Measurements from ENCODE around the gene ROBO1.
"Not testable (repeated sequence)": the region's sequence is repeated elsewhere in the genome, so short reads cannot be mapped to it uniquely, and the experiment has no call there.

Gene ROBO1

DNA sequence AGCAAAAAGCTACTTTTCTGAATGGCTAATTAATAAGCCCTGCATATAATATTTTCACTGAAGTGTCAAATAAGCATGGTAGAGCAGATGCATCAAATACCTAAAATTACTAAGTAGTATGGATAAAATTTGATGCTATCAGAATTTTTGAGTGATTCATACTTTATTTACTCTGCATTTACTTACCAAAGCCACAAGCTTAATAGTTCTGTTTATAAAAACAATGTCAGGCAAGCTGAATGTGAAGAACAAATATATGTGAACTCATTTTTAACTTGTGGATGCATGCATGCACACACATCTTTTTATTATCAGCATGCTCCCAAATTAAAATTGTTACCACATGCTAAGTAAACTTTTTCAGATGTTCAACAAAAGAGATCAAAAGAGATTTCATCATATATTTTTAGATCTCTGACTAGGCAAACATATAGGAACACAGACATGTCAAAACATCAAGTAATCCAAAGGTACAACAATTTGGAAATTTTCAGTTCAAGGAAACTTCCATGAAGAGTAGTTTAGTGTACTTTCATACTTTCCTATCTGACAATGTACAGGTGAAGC is 969.4 kb downstream of the ROBO1 start:
- DNase-seq (ENCODE audit: low read depth): no peak

DNA sequence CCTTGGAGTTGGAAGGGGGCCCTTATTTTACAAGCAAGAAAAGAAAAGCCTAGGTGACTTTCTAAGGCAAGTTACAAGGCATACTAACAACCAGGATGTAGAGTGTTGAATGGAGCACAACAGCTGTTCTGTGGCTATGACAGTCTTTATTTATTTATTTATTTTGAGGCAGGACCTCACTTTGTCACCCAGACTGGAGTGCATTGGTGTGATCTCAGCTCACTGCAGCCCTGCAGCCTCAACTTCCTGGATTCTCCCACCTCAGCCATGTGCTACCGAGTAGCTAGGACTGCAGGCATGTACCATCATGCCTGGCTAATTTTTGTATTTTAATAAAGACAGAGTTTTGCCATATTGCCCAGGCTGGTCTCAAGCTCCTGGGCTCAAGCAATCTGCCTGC is 973.4 kb downstream of the ROBO1 start:
- DNase-seq (ENCODE audit: low read depth): no peak

- no peak for DNase-seq (ENCODE audit: low read depth)
Observed at GRCh38 chr3:78792733-78793132, 975.1 kb downstream of the ROBO1 start.

- no peak for DNase-seq (ENCODE audit: low read depth)
Observed at GRCh38 chr3:78792212-78792611, 975.6 kb downstream of the ROBO1 start.

DNA sequence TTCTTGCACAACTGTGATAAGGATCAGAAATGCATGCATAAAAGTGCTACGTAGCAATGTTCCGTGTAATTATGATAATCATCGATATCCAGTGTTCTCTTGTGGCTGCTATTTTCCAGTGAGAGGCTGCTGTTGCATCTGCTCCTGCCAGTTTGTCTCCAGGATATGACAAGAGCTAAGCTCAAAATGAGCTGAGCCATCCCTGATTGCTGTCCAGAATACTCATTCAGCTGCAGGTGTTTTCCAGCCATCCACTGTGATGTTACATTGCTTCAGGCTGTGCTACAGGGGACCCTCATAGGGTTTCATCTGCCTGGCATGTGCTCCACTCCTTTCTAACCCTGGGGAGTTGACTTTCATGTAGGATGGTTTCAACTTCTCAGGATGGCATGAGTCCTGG is 976.0 kb downstream of the ROBO1 start:
- DNase-seq (ENCODE audit: low read depth): no peak

- DNase-seq (ENCODE audit: low read depth): no peak
Observed at GRCh38 chr3:78788839-78789238, 979.0 kb downstream of the ROBO1 start.

DNA sequence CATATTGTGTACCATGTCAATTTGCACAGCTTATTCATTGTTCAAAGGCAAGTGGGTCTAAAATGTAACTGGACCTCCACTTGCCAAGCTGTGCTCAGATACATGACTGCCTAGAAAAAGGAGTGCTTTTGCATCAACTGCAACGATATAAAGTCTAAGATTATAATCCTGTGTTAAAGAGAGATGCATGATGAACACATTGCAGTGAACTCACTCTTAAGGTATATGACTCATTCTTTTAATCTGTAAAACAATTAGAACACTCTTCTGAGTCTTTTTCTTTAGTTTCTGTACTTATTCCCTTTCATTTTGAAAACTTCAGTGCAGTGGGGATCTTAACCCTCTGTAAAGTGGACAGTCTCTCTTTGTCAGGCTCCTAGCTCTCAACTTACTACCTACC is 982.8 kb downstream of the ROBO1 start:
- DNase-seq (ENCODE audit: low read depth): no peak

- no peak for DNase-seq (ENCODE audit: low read depth)
Observed at GRCh38 chr3:78781351-78781750, 986.4 kb downstream of the ROBO1 start.

- no peak for DNase-seq (ENCODE audit: low read depth)
Observed at GRCh38 chr3:78765671-78766485, 1001.9 kb downstream of the ROBO1 start.

GRCh38 chr3:78764634-78765033 is 1003.2 kb downstream of the ROBO1 start:
- no peak for DNase-seq (ENCODE audit: low read depth)

DNA sequence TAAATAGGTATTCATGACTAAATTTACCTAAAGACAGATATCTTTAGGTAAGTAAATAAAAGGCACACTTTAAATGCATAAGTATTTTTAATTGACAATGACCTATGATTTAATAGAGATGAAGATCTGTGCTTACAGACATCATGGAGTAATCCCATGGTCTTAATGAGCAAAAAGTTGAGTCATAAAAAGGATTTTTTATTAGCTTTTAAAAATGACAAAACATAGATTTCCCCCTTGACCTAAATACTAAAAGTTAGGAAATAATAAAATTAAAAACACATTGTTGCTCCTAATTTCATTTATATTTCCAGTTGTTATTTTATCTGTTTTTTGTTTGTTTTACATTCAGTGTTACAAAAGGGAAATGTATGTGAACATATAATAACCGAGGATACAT is 1005.7 kb downstream of the ROBO1 start:
- DNase-seq (ENCODE audit: low read depth): no peak

- DNase-seq (ENCODE audit: low read depth): no peak
Observed at GRCh38 chr3:78761126-78761525, 1006.7 kb downstream of the ROBO1 start.

DNA sequence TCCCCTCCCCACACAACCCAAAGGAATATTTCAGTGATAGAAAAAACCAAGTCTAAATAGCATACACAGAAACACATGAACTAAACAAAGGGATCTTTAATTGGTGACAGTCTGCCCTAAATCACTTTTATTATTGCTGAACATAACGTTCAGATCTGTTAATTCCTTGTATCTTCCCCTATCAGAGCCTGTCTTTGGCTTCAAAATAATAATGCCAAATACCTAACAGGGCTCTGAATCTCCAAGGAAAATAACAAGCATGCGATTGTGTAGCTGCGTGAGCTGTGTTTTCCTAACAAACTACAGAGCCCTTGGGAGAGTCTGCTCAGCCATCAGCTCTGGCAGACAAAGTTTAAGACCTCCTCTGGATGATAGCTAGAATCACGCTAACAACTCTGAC is 1010.1 kb downstream of the ROBO1 start:
- no peak for DNase-seq (ENCODE audit: low read depth)

GRCh38 chr3:78754066-78754743 is 1013.6 kb downstream of the ROBO1 start:
- no peak for DNase-seq (ENCODE audit: low read depth)

DNA sequence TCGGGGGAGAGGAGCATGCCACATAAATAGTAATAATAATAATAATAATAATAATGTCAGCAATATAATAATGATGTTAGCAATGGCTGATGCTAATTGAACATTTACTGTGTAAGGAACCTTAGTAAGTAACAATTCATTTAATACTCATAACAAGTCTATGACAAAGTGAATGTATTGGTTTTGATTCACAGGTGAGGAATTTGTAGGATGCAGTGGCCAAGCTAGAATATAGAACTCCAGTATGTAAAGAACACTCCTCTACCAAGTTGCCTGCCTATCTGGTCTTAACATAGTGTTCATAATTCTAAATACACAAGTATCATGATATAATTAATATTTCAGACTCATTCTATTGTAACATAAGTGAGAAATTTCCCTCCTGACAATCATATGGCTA is 1016.5 kb downstream of the ROBO1 start:
- DNase-seq (ENCODE audit: low read depth): no peak

DNA sequence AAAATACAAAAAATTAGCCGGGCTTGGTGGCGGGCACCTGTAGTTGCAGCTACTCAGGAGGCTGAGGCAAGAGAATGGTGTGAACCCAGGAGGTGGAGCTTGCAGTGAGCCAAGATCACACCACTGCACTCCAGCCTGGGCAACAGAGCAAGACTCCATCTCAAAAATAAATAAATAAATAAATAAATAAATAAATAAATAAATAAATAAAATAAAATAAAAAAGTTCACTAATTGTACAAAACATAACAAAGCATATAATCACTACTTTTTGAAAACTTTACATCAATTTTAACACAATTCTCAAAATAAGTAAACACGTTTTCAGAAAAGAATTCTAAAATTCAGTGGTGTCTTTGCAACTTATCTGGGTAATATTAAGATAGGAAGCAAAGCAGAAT is 1017.5 kb downstream of the ROBO1 start:
- DNase-seq (ENCODE audit: low read depth): not testable (repeated sequence)

- no peak for DNase-seq (ENCODE audit: low read depth)
Observed at GRCh38 chr3:78749056-78749455, 1018.7 kb downstream of the ROBO1 start.

DNA sequence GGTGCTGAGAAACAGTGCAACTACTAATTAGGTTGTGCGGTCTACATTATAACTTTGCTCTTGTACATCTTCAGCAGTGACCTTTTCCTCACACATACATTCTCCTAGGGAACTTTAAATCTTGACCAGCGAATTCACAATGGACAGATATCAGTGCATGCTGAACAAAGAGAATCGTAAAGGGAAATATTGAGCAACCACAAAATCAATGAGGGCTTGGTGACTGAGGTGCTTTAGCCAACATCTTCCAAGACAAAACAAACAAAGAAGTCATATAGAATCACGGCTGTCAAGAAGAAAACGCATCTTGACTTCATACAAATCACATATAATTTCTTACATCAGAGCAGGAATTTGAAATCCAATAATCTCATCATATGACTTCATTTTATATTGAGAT is 1022.0 kb downstream of the ROBO1 start:
- no peak for DNase-seq (ENCODE audit: low read depth)

DNA sequence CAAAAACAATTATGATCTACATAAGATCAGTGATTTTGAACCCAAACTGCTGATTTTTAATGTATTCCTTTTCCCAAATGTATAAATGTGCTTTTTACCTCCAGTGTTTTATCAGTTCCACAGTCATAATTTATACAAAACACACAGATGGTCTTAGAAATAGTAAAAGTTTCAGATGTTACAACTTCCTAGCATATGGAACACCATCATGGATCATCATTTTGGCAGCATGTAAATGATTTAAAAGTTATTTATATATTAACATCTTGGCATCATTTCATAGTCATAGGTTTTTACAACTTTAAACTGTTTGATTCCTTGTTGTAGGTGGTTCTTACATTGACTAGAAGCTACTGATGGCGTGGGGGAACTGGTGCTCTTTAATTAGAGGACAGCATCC is 1025.3 kb downstream of the ROBO1 start:
- DNase-seq (ENCODE audit: low read depth): no peak

DNA sequence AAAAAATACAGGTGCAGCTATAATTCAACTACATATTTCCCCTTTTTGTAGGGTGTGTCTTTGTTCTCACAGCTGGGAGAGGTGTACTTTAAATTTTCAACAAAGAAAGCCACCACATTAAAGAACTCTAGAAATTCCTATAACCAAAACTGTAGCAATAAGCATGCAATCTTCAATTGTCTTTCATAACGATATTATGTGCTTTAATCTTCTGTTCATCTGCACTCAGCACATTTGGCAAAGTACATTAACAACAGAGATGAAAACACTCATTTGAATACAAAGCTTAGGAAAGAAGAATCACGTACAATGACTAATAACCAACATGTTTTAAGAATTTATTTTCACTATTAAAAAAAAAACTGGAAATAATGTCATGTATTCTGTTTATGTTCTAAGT is 1025.8 kb downstream of the ROBO1 start:
- no peak for DNase-seq (ENCODE audit: low read depth)

GRCh38 chr3:78741066-78741645 is 1026.6 kb downstream of the ROBO1 start:
- DNase-seq (ENCODE audit: low read depth): no peak

GRCh38 chr3:78738833-78739232 is 1029.0 kb downstream of the ROBO1 start:
- no peak for DNase-seq (ENCODE audit: low read depth)

GRCh38 chr3:78737988-78738387 is 1029.8 kb downstream of the ROBO1 start:
- no peak for DNase-seq (ENCODE audit: low read depth)
